ENCODE data around the gene TP53AIP1.

DNA sequence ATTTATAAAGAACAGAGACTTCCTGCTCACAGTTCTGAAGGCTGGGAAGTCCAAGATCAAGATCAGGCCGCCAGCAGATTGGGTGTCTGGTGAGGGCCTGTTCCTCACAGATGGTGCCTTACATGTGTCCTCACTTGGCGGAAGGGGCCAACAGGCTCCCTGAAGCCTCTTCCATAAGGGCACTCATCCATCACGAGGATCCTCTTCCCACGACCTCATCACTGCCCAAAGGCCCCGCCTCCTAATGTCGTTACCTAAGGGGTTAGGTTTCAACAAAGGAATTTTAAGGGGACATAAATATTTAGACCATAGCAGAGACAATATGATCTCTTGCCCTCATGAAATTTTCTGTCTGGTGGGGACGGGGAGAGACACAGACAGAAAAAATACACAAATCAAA lies 18.6 kb downstream of the TP53AIP1 start:
- TF ChIP-seq, protein P1, sequence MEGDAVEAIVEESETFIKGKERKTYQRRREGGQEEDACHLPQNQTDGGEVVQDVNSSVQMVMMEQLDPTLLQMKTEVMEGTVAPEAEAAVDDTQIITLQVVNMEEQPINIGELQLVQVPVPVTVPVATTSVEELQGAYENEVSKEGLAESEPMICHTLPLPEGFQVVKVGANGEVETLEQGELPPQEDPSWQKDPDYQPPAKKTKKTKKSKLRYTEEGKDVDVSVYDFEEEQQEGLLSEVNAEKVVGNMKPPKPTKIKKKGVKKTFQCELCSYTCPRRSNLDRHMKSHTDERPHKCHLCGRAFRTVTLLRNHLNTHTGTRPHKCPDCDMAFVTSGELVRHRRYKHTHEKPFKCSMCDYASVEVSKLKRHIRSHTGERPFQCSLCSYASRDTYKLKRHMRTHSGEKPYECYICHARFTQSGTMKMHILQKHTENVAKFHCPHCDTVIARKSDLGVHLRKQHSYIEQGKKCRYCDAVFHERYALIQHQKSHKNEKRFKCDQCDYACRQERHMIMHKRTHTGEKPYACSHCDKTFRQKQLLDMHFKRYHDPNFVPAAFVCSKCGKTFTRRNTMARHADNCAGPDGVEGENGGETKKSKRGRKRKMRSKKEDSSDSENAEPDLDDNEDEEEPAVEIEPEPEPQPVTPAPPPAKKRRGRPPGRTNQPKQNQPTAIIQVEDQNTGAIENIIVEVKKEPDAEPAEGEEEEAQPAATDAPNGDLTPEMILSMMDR (IDR thresholded peaks at IDR 0.05; ENCODE audit: low read depth, low read length) = no peak
- TF ChIP-seq POLR2A (IDR thresholded peaks at IDR 0.05; ENCODE audit: extremely low read depth, insufficient read length) (no peak), MYC (IDR thresholded peaks at IDR 0.05; ENCODE audit: low read depth, low read length) (no peak)
- TF ChIP-seq, protein P2, sequence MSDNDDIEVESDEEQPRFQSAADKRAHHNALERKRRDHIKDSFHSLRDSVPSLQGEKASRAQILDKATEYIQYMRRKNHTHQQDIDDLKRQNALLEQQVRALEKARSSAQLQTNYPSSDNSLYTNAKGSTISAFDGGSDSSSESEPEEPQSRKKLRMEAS (IDR thresholded peaks at IDR 0.05; ENCODE audit: low read depth, low read length) = no peak
